GM21786 (cell line): ENCODE measurements around the gene UBTD1.

Source experiments
- ATAC-seq: cut with Tn5 transposase; IDR thresholded peaks from one replicate; pipeline ENCODE4 v1.9.1; 2021; ENCODE audit not compliant: unreplicated experiment

The UBTD1 gene

GRCh38 chr10:97482381-97482780, 16.3 kb upstream of the UBTD1 start:
- ATAC-seq, result no peak

DNA sequence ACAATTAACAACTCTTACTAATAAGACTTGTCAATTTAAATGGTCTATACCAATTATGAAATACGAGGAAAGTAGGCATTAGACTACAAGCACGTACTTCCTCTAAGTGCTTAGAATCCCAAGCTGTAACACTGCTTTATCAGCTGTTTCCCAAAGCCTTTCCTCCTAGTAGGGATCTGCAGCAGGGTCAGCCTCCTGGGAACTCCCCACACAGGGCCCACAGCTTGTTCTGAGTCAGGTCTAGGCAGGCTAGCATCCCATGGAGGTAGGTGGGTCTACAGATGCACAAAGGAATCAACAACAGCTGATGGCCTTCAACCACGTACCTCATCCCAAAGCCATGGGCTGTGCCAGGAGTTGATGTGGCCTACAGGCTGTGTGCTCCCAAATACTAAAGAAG, 15.2 kb upstream of the UBTD1 start:
- ATAC-seq, result no peak

GRCh38 chr10:97483921-97484320, 14.8 kb upstream of the UBTD1 start:
- no peak for ATAC-seq

DNA sequence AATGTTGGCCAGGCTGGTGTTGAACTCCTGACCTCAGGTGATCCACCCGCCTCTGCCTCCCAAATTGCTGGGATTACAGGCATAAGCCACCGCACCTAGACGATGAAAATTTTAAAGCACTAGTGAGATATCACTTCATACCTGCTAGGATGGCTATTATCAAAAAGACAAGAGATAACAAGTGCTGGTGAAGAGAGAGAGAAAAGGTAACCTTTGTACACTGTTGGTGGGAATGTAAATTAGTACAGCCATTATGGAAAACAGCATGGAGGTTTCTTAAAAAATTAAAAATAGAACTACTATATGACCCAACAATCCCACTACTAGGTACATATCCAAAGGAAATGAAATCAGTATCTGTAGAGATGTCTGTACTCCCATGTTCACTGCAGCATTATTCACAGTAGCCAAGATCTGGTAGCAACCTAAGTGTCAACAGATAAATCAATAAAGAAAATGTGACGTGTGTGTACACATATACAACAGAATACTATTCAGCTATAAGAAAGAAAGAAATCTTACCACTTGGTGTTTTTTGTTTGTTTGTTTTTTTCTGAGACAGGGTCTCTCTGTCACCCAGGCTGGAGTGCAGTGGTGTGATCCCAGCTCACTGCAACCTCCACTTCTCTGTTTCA, 13.0 kb upstream of the UBTD1 start:
- no peak for ATAC-seq

DNA sequence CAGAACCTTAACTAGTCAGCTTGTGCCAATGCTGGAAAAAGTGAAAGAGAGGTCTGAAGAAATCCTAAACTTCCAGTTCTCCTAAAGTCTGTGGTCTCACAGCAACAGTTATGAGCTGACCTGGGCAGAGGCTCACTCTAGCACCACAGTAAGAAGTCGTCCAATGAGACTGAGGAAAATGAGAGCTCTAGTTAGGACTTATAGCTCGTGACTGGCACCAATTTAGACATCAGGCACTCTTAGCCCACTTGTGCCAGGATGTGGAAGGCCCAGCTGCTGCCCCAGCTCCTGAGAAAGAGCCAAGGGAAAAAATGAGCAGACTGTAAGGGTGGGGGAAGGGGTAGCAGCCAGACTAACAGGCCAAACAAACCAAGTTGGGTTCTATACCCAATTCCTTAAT, 8.1 kb upstream of the UBTD1 start:
- no peak for ATAC-seq

DNA sequence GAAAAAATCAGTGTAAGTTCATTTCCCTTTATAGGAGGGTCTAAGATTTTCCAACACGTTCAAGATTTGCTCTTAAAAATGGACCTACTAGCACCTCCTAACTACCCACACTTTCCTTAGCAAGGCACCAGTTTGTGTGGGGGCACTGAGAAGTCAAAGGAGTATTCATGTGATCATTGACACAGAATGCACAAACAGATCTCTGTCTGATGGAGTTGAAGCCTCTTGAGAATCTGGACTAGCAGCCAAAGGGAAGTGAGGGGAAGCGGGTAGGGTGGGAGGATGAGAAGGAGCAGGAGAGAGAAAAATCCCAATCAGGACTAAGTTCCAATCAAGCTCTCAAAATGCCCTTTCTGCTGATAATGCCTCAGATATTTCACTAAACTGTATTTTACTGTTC, 4.6 kb upstream of the UBTD1 start:
- no peak for ATAC-seq

- ATAC-seq, result no peak
Measured at GRCh38 chr10:97494863-97495506, 3.7 kb upstream of the UBTD1 start.

DNA sequence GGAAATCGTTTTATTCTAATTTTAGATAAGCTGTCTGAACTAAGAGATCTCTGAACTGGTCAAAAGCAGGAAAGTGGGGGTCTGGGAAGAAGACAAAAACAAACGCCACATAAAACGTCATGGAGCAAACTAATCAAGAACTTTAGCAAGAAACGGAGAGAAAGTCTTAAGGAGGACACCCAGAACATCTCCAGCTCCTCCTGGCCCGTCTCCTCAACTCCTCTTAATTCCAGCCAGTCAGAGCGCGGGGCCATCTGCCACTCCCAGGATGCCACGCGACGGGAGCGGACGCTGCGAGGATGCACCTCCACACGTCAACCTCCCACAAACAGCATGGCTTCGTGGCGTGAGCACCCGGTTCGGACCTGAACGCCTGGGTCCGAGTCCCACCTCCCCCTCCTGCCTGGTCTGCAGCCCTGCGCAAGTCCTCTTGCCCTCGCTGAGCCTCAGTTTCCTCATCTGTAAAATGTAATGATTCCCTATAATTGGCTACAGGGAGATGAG, 1.1 kb upstream of the UBTD1 start:
- ATAC-seq, result peak; percentile 19

- ATAC-seq, result peak; percentile 86
Measured at GRCh38 chr10:97498076-97498840, 466 bp upstream of the UBTD1 start, which contains the start of gene MMS19. Gene MMS19, minus strand, starts transcription at chr10:97498422. Its CDS starts 38 bp downstream, at chr10:97498384.

- no peak for ATAC-seq
Measured at GRCh38 chr10:97499561-97500296, 1.0 kb downstream of the UBTD1 start.

GRCh38 chr10:97500297-97500575, 1.5 kb downstream of the UBTD1 start:
- ATAC-seq, result no peak

DNA sequence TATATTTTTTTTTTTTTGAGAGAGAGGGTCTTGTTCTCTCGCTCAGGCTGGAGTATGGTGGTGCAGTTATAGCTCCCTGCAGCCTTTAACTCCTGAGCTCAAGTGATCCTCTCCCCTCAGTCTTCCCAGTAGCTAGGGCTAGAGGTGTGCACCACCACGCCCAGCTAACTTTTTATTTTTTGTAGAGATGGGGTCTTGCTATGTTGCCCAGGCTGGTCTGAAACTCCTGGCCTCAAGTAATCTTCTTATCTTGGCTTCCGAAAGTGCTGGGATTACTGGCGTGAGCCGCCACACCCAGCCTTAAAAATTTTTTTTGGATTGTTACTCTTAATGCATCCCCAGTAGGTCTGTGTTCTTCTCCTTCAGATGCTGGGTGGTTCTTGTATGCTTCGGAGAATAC, 4.2 kb downstream of the UBTD1 start:
- no peak for ATAC-seq

GRCh38 chr10:97503406-97503805, 4.7 kb downstream of the UBTD1 start:
- no peak for ATAC-seq

GRCh38 chr10:97505152-97505551, 6.4 kb downstream of the UBTD1 start:
- ATAC-seq, result no peak

DNA sequence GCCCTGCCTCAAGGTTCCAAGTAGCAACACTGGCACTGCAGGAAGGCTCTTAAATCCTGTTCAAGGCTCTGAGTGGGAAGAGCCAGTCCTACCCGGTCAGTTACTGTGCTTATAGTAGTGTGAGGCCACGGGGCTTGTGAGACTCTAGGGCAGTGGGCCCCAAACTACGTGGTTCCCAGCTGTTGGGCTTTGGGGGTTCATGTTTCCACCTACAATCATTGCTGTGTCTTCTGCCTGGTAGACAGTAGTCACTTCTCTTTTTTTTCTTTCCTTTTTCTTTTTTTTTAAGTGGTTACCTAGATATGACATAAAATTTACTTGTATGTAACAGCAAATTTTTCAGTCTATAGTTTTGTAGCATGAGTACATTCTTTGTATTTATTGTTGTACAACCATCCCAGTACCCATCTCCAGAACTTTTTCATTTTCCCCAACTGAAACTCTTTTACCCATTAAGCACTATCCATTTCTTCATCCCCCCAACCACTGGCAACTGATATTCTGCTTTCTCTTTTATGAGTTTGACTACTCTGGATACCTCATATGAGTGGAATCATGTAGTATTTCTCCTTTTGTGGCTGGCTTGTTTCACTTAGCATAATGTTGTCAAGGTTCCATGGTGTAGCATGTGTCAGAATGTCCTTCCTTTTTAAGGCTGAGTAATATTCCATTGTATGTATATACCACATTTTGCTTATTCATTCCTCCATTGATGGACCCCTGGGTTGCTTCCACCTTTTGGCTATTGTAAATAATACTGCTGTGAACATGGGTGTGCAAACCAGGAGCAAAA, 7.7 kb downstream of the UBTD1 start:
- no peak for ATAC-seq

- ATAC-seq, result no peak
Measured at GRCh38 chr10:97508342-97508741, 9.6 kb downstream of the UBTD1 start.

DNA sequence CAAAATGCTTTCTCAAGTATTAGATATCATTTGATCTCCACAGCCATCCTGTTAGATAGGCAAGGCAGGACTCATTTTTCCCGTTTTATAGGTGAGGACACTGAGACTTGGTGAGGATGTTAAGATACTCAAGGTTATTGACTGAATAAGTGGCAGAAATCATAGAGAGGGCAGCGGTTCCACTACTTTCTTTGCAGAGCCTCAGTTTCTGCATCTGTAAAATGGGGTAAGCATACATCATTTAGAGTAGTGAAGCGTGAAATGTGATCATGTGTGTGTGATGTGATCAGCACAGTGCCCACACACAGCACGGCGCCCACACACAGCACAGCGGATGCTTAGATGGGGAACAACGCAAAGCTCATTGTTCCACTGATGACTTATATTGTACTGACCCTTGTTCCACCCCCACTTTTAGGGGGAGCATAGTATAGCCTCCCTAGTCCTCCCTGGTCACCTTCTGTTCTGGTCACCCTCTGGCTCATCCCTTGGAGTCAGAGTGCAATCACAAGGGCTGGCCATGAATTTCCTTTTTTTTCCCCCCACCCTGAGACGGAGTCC, 10.5 kb downstream of the UBTD1 start:
- no peak for ATAC-seq

DNA sequence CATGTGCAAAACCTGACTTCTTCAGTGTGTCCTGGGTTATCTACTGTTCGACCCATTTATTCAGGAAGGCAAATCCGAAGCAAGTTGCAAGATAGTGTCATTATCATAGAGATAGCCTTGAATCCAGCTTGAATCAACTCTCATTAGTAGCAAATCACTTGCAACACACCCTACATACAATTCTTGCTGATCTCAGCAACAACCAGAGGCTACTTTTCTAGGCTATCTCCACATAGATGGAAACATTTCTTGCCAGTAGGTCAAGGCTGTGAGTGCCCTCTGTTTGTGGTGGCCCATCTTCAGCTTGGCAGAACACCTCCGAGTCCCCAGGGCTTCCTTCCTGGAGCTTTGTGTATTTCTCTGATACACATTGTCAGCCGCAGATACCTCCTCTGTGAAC, 12.0 kb downstream of the UBTD1 start:
- ATAC-seq, result no peak

GRCh38 chr10:97511711-97512440, 13.2 kb downstream of the UBTD1 start:
- ATAC-seq, result no peak

DNA sequence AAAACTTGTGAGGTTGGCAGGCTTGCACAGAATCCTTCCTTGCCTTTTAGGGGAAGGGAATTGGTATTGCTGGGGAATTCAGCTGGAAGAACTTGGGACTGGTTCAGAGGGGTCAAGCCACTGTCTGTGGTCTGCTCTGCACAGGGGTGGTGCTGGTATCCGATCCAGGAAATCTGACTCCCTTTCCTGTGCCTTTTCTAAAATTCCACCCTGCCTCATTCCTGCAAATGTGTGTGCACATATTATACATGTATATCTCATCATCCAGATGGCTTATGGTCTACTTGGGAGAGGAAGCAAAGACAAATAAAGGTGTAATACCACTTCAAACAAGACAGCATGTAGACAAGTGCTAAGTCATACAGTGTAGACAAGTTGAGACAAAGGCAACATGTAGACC, 14.3 kb downstream of the UBTD1 start:
- ATAC-seq, result no peak
